DOHH2 (cell line): ENCODE data around the gene CCT5.

Experiments
- H3F3A ChIP-seq: fragments of 200-600 bp; sonication (generic), shearing (Covaris generic); 2 replicates; pipeline ENCODE4 v1.6.0; 2016; ENCODE audit warnings: antibody characterized with exemption, mild to moderate bottlenecking; ENCODE audit not compliant: control insufficient read depth, insufficient read depth
- H3K27ac ChIP-seq: fragments of 200-600 bp; sonication (generic); 2 replicates; pipeline ENCODE4 v1.5.1; 2014; ENCODE audit warnings: low read depth, mild to moderate bottlenecking, low read length, moderate library complexity
- H3K27me3 ChIP-seq: fragments of 200-600 bp; sonication (generic); 2 replicates; pipeline ENCODE4 v1.6.1; 2014; ENCODE audit warnings: mild to moderate bottlenecking, low read length, mixed read lengths; ENCODE audit not compliant: control insufficient read depth
- H3K36me3 ChIP-seq: fragments of 200-600 bp; sonication (generic); 2 replicates; pipeline ENCODE4 v1.6.1; 2014; ENCODE audit warnings: mild to moderate bottlenecking, low read length, moderate library complexity, mixed read lengths; ENCODE audit not compliant: control insufficient read depth
- H3K4me1 ChIP-seq: fragments of 200-600 bp; sonication (generic); 2 replicates; pipeline ENCODE4 v1.6.1; 2014; ENCODE audit warnings: mild to moderate bottlenecking, low read length, mixed read lengths; ENCODE audit not compliant: control insufficient read depth
- H3K4me2 ChIP-seq: fragments of 200-600 bp; sonication (generic); 2 replicates; pipeline ENCODE4 v1.6.0; 2014; ENCODE audit warnings: mild to moderate bottlenecking, low read length, moderate library complexity
- H3K4me3 ChIP-seq: fragments of 200-600 bp; sonication (generic); 2 replicates; pipeline ENCODE4 v1.5.1; 2014; ENCODE audit warnings: mild to moderate bottlenecking, low read length, mixed read lengths
- H3K79me2 ChIP-seq: fragments of 200-600 bp; sonication (generic); 2 replicates; pipeline ENCODE4 v1.6.1; 2014; ENCODE audit warnings: mild to moderate bottlenecking, low read length, mixed read lengths; ENCODE audit not compliant: control insufficient read depth
- H3K9me2 ChIP-seq: fragments of 200-600 bp; sonication (generic); replicated peaks from 2 replicates; pipeline ENCODE4 v1.6.1; 2014; ENCODE audit warnings: mild to moderate bottlenecking, low read length, mixed read lengths; ENCODE audit not compliant: control insufficient read depth
- H3K9me3 ChIP-seq: fragments of 200-600 bp; sonication (generic); 2 replicates; pipeline ENCODE4 v1.6.1; 2014; ENCODE audit warnings: antibody characterized with exemption, low read length, mixed read lengths; ENCODE audit not compliant: control insufficient read depth, insufficient read depth
- H4K20me1 ChIP-seq: fragments of 200-600 bp; sonication (generic); 2 replicates; pipeline ENCODE4 v1.6.0; 2014; ENCODE audit warnings: low read depth, mild to moderate bottlenecking, antibody characterized with exemption, low read length, moderate library complexity; ENCODE audit not compliant: control insufficient read depth, insufficient read depth
- EZH2phosphoT487 ChIP-seq: fragments of 200-600 bp; sonication (generic); IDR thresholded peaks from 2 replicates; pipeline ENCODE4 v1.6.1; 2017; ENCODE audit warnings: borderline replicate concordance, mild to moderate bottlenecking, antibody characterized with exemption, low read length, moderate library complexity, mixed read lengths
- TF ChIP-seq, protein P1 (sequence below): fragments of 200-600 bp; sonication (generic); IDR thresholded peaks from one replicate; pipeline ENCODE4 v1.5.1; 2014; ENCODE audit warnings: antibody characterized with exemption, mild to moderate bottlenecking, low read depth, low read length; ENCODE audit not compliant: poor library complexity, severe bottlenecking

Gene CCT5

DNA sequence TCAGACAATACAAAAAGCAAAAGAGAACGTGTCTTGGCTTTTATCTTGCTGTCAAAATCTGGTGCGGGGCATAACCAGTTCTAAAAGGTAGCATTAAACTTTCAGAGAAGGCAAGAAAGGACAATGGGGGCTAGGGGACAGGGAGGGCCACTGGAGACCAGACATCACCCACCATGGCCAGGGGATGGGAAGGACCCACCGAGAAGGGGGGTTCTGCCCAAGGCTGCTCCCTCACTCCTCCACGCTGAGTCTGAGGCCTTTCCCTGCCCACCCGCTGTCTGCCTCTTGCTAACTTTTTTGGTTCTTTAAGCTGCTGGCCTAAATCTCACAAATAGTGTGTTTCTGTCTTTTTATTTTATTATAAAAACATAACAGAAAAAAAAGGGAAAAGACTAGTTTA, 34.0 kb upstream of the CCT5 start:
- Histone ChIP-seq H3K27me3 (no peaks in the 10 kb centered on the region), H3K36me3 (no peaks in the 10 kb centered on the region), H3K4me3 (no peak overlapping the region), H3K9me3 (no peaks in the 10 kb centered on the region), H3K79me2 (no peaks in the 10 kb centered on the region), H3K4me2 (no peak overlapping the region), H3F3A (no peaks in the 10 kb centered on the region), H4K20me1 (no peaks in the 10 kb centered on the region), H3K27ac (no peak overlapping the region), H3K9me2 (no peaks in the 10 kb centered on the region), H3K4me1 (no peaks in the 10 kb centered on the region)
- TF ChIP-seq, protein P1, sequence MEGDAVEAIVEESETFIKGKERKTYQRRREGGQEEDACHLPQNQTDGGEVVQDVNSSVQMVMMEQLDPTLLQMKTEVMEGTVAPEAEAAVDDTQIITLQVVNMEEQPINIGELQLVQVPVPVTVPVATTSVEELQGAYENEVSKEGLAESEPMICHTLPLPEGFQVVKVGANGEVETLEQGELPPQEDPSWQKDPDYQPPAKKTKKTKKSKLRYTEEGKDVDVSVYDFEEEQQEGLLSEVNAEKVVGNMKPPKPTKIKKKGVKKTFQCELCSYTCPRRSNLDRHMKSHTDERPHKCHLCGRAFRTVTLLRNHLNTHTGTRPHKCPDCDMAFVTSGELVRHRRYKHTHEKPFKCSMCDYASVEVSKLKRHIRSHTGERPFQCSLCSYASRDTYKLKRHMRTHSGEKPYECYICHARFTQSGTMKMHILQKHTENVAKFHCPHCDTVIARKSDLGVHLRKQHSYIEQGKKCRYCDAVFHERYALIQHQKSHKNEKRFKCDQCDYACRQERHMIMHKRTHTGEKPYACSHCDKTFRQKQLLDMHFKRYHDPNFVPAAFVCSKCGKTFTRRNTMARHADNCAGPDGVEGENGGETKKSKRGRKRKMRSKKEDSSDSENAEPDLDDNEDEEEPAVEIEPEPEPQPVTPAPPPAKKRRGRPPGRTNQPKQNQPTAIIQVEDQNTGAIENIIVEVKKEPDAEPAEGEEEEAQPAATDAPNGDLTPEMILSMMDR: no peak
- no peak for TF ChIP-seq EZH2phosphoT487

DNA sequence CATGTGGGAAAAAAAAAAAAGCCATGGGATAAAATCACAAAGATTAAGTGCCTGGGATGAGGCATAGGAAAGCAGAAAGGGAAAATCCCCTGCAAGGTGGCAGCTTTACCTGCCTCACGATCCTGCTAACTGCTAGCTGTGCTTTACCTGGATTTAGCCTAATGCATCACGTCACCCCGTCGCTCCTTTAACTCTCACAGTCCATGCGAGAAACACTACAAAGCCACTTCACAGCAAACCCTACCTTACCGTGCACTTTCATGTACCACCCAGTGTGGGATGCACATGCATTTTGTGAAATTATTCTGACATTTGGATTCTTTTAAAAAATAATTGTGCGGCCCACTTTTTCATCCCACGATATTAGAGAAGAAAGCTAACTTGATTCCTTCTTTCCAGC, 31.4 kb upstream of the CCT5 start:
- Histone ChIP-seq H3K79me2 (no peaks in the 10 kb centered on the region), H3K27ac (no peak overlapping the region), H3K36me3 (no peaks in the 10 kb centered on the region), H3K9me2 (no peaks in the 10 kb centered on the region), H3F3A (no peaks in the 10 kb centered on the region), H3K27me3 (no peaks in the 10 kb centered on the region), H3K9me3 (no peaks in the 10 kb centered on the region), H3K4me2 (no peak overlapping the region), H3K4me3 (no peak overlapping the region), H4K20me1 (no peaks in the 10 kb centered on the region), H3K4me1 (no peaks in the 10 kb centered on the region)
- no peak for TF ChIP-seq EZH2phosphoT487
- TF ChIP-seq, protein P1: no peak

DNA sequence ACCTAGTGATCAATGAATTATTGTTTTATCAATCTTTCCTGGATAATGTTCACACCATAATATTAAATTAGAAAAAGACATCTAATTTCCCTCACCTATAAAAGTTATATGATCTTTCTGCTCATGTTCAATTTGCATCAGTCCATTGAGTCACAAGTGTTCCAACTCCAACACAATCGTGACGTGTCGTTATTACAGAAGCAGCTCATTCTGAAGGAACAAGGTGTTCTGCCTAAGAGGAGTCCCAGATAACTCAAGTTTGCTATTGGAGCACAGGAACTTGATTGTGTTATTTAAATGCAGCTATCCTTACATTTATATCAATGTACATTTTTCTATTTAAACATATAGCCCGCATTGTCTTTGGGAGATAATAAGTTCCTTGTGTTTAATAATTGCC, 31.0 kb upstream of the CCT5 start:
- Histone ChIP-seq H3K4me3 (no peak overlapping the region), H3K4me2 (no peak overlapping the region), H3K9me3 (no peaks in the 10 kb centered on the region), H3K36me3 (no peaks in the 10 kb centered on the region), H3K9me2 (no peaks in the 10 kb centered on the region), H3K4me1 (no peaks in the 10 kb centered on the region), H3F3A (no peaks in the 10 kb centered on the region), H4K20me1 (no peaks in the 10 kb centered on the region), H3K27ac (no peak overlapping the region), H3K79me2 (no peaks in the 10 kb centered on the region), H3K27me3 (no peaks in the 10 kb centered on the region)
- TF ChIP-seq, protein P1: no peak
- TF ChIP-seq EZH2phosphoT487: no peak

DNA sequence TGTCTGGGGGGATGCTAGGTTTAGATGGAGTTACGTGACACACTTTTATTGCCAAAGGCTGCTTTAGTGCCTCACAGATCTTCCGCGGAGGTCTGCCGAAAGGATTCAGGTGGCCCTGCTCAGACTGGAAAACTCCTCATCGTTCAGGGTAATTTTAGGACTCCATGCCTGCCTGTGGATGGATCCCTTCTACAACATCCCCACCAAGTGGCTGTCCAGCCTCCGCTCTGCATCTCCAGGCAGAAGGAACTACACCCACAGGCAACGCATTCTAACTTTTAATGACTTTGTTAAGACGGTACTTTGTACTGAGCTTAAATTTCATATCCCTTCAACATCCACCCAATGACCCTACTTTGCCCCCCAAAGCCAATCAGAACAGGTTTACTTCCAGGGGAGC, 29.8 kb upstream of the CCT5 start:
- H3K36me3 ChIP-seq: no peaks in the 10 kb centered on the region
- H3K4me3 ChIP-seq: no peak overlapping the region
- H4K20me1 ChIP-seq: no peaks in the 10 kb centered on the region
- TF ChIP-seq EZH2phosphoT487: no peak
- TF ChIP-seq, protein P1: no peak
- H3K4me1 ChIP-seq: no peaks in the 10 kb centered on the region
- H3K27ac ChIP-seq: no peak overlapping the region
- no peaks in the 10 kb centered on the region for H3F3A ChIP-seq
- no peaks in the 10 kb centered on the region for H3K27me3 ChIP-seq
- H3K9me2 ChIP-seq: no peaks in the 10 kb centered on the region
- no peaks in the 10 kb centered on the region for H3K9me3 ChIP-seq
- no peaks in the 10 kb centered on the region for H3K79me2 ChIP-seq
- no peak overlapping the region for H3K4me2 ChIP-seq
